Subcutaneous adipose tissue (tissue), 4 donors: ENCODE data around the gene LRMDA. TPM values are rescaled to one million over a fixed set of nuclear protein-coding genes. Genes with fewer than 3 reads are reported as not detected.

ENCODE experiments used
- CTCF ChIP-seq: fragments of 450-650 bp; IDR thresholded peaks from one replicate; pipeline ENCODE4 v1.5.1; 2016; ENCODE audit warnings: low read depth, mild to moderate bottlenecking, control low read depth, antibody characterized with exemption, moderate library complexity
- total RNA-seq, 4 donors: library from RNA; depleted of rRNA; stranded (reverse); fragments of >200 nt; gene quantifications; one replicate each; pipeline ENCODE4 v1.1.0, GENCODE V29; 2016

The LRMDA gene
- total RNA-seq, 4 donors from 2014 or later, result 17.4 to 92.1 (median 22.8) TPM

GRCh38 chr10:75894761-75895160 is 463.3 kb downstream of the LRMDA start:
- no peak for TF ChIP-seq CTCF

- TF ChIP-seq CTCF, result no peak
Observed at GRCh38 chr10:75895259-75895658, 463.8 kb downstream of the LRMDA start.

- no peak for TF ChIP-seq CTCF
Observed at GRCh38 chr10:75899816-75900390, 468.5 kb downstream of the LRMDA start.

GRCh38 chr10:75902816-75903215 is 471.4 kb downstream of the LRMDA start:
- no peak for TF ChIP-seq CTCF

GRCh38 chr10:75904499-75905283 is 473.3 kb downstream of the LRMDA start:
- TF ChIP-seq CTCF, result no peak

GRCh38 chr10:75905490-75905889 is 474.1 kb downstream of the LRMDA start:
- TF ChIP-seq CTCF, result no peak

- no peak for TF ChIP-seq CTCF
Observed at GRCh38 chr10:75910032-75910431, 478.6 kb downstream of the LRMDA start.
